HG03103 (cell line): ENCODE data around the gene MAP3K5.
"Not testable (repeated sequence)": the region's sequence is repeated elsewhere in the genome, so short reads cannot be mapped to it uniquely, and the experiment has no call there.

Experiments
- ATAC-seq: cut with Tn5 transposase; IDR thresholded peaks from one replicate; pipeline ENCODE4 v1.9.1; 2021; ENCODE audit warnings: low read depth; ENCODE audit not compliant: unreplicated experiment

Gene MAP3K5

GRCh38 chr6:136591617-136592016 is 200.7 kb downstream of the MAP3K5 start:
- ATAC-seq: no peak

GRCh38 chr6:136590846-136591245 is 201.4 kb downstream of the MAP3K5 start:
- ATAC-seq: not testable (repeated sequence)

- no peak for ATAC-seq
Measured at GRCh38 chr6:136587527-136587926, 204.8 kb downstream of the MAP3K5 start.

- ATAC-seq: no peak
Measured at GRCh38 chr6:136586295-136586694, 206.0 kb downstream of the MAP3K5 start.

GRCh38 chr6:136585523-136585922 is 206.8 kb downstream of the MAP3K5 start:
- ATAC-seq: not testable (repeated sequence)

- not testable (repeated sequence) for ATAC-seq
Measured at GRCh38 chr6:136584290-136584689, 208.0 kb downstream of the MAP3K5 start.

- ATAC-seq: no peak
Measured at GRCh38 chr6:136582711-136583471, 209.4 kb downstream of the MAP3K5 start.

- ATAC-seq: no peak
Measured at GRCh38 chr6:136579800-136580199, 212.5 kb downstream of the MAP3K5 start.

GRCh38 chr6:136576821-136577220 is 215.5 kb downstream of the MAP3K5 start:
- no peak for ATAC-seq

GRCh38 chr6:136571496-136571895 is 220.8 kb downstream of the MAP3K5 start:
- ATAC-seq: no peak

GRCh38 chr6:136571065-136571464 is 221.2 kb downstream of the MAP3K5 start:
- ATAC-seq: no peak

GRCh38 chr6:136568129-136568528 is 224.1 kb downstream of the MAP3K5 start:
- no peak for ATAC-seq

GRCh38 chr6:136567688-136568087 is 224.6 kb downstream of the MAP3K5 start:
- no peak for ATAC-seq

- ATAC-seq: no peak
Measured at GRCh38 chr6:136566851-136567250, 225.4 kb downstream of the MAP3K5 start.

GRCh38 chr6:136566007-136566487 is 226.2 kb downstream of the MAP3K5 start:
- no peak for ATAC-seq

- no peak for ATAC-seq
Measured at GRCh38 chr6:136564180-136564579, 228.1 kb downstream of the MAP3K5 start.

- no peak for ATAC-seq
Measured at GRCh38 chr6:136563386-136564152, 228.7 kb downstream of the MAP3K5 start.

GRCh38 chr6:136562211-136562610 is 230.1 kb downstream of the MAP3K5 start:
- no peak for ATAC-seq

GRCh38 chr6:136553166-136553787 is 239.0 kb downstream of the MAP3K5 start:
- ATAC-seq: no peak

GRCh38 chr6:136552054-136552453 is 240.2 kb downstream of the MAP3K5 start:
- no peak for ATAC-seq

- ATAC-seq: no peak
Measured at GRCh38 chr6:136551103-136551502, 241.2 kb downstream of the MAP3K5 start.
